Measurements from ENCODE around the gene SDK2.

DNA sequence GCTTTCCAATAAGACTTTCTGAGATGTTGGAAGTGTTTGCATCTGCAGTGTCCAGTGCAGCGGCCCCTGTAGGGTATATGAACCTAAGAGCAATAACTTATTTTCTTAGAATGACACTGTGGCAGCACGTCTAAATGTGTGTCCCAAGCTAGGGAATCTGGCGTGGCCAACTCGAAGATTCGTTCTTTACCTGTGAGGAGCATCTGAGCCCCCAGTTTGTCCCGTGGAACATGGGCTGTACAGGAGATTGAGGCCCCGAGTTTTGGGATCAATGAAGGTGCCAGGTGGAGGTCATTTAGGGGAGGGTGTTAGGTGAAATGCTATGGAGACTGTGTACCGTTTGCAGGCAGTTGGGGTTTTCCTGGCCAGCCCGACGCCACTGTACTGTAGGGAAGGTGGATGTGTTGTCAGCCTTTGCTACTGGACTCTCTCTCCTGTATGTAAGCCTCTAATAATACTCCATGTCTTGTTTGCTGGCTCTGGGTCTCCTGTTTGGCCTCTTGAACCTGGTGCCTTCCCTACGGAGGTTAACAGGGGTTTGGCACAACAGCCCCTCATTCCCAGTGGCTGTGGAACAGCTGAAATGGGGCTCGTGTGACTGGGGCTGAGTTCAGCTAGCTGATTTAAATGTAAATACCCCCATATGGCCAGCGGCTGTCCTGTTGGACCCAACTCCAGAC lies 45.5 kb upstream of the SDK2 start:
- TF ChIP-seq POLR2AphosphoS5 (IDR thresholded peaks at IDR 0.05; ENCODE audit: low read depth, low read length) (no peak), FOXP2 (optimal IDR thresholded peaks at IDR 0.05; ENCODE audit: borderline replicate concordance, extremely low read depth, extremely low read length, insufficient read depth) (no peak), TAF1 (IDR thresholded peaks at IDR 0.05; ENCODE audit: borderline replicate concordance, insufficient read depth, low read length) (no peak), REST (IDR thresholded peaks at IDR 0.05; ENCODE audit: insufficient read depth in 1 of 2, low read depth in 2 of 2, low read length in 2 of 2) (no peak)
